ENCODE measurements around the gene STK10.

STK10 gene

GRCh38 chr5:172059661-172060100 is 128.3 kb downstream of the STK10 start:
- no peak overlapping the region for H3K9ac ChIP-seq (ENCODE audit: low read length)
- H3K4me1 ChIP-seq (ENCODE audit: control insufficient read depth, insufficient read depth, low read length): no peaks in the 10 kb centered on the region
- no peaks in the 10 kb centered on the region for H3K9me3 ChIP-seq (ENCODE audit: control insufficient read depth, low read length)
- no peak overlapping the region for H3K4me3 ChIP-seq (ENCODE audit: low read length)
- peaks cover 5% of the 10 kb centered on the region for H3K36me3 ChIP-seq (ENCODE audit: control insufficient read depth, insufficient read depth, low read length)
- no peaks in the 10 kb centered on the region for H3K27me3 ChIP-seq (ENCODE audit: control insufficient read depth, insufficient read depth, low read length)

- Histone ChIP-seq H3K4me3 (ENCODE audit: low read length) (no peak overlapping the region), H3K9ac (ENCODE audit: low read length) (no peak overlapping the region), H3K36me3 (ENCODE audit: control insufficient read depth, insufficient read depth, low read length) (peaks cover 5% of the 10 kb centered on the region), H3K27me3 (ENCODE audit: control insufficient read depth, insufficient read depth, low read length) (no peaks in the 10 kb centered on the region), H3K4me1 (ENCODE audit: control insufficient read depth, insufficient read depth, low read length) (no peaks in the 10 kb centered on the region), H3K9me3 (ENCODE audit: control insufficient read depth, low read length) (no peaks in the 10 kb centered on the region)
Observed at GRCh38 chr5:172058088-172058487, 129.9 kb downstream of the STK10 start.

GRCh38 chr5:172055996-172056395 is 132.0 kb downstream of the STK10 start:
- Histone ChIP-seq H3K36me3 (ENCODE audit: control insufficient read depth, insufficient read depth, low read length) (peaks cover 3% of the 10 kb centered on the region), H3K4me1 (ENCODE audit: control insufficient read depth, insufficient read depth, low read length) (no peaks in the 10 kb centered on the region), H3K27me3 (ENCODE audit: control insufficient read depth, insufficient read depth, low read length) (no peaks in the 10 kb centered on the region), H3K9ac (ENCODE audit: low read length) (no peak overlapping the region), H3K4me3 (ENCODE audit: low read length) (no peak overlapping the region), H3K9me3 (ENCODE audit: control insufficient read depth, low read length) (no peaks in the 10 kb centered on the region)

GRCh38 chr5:172055421-172055820 is 132.6 kb downstream of the STK10 start:
- no peak overlapping the region for H3K9ac ChIP-seq (ENCODE audit: low read length)
- no peaks in the 10 kb centered on the region for H3K27me3 ChIP-seq (ENCODE audit: control insufficient read depth, insufficient read depth, low read length)
- H3K36me3 ChIP-seq (ENCODE audit: control insufficient read depth, insufficient read depth, low read length): no peaks in the 10 kb centered on the region
- H3K4me3 ChIP-seq (ENCODE audit: low read length): no peak overlapping the region
- no peaks in the 10 kb centered on the region for H3K9me3 ChIP-seq (ENCODE audit: control insufficient read depth, low read length)
- no peaks in the 10 kb centered on the region for H3K4me1 ChIP-seq (ENCODE audit: control insufficient read depth, insufficient read depth, low read length)

- Histone ChIP-seq H3K9me3 (ENCODE audit: control insufficient read depth, low read length) (no peaks in the 10 kb centered on the region), H3K9ac (ENCODE audit: low read length) (no peak overlapping the region), H3K36me3 (ENCODE audit: control insufficient read depth, insufficient read depth, low read length) (no peaks in the 10 kb centered on the region), H3K4me3 (ENCODE audit: low read length) (no peak overlapping the region), H3K4me1 (ENCODE audit: control insufficient read depth, insufficient read depth, low read length) (no peaks in the 10 kb centered on the region), H3K27me3 (ENCODE audit: control insufficient read depth, insufficient read depth, low read length) (no peaks in the 10 kb centered on the region)
Observed at GRCh38 chr5:172054611-172055153, 133.3 kb downstream of the STK10 start.

- Histone ChIP-seq H3K4me1 (ENCODE audit: control insufficient read depth, insufficient read depth, low read length) (no peaks in the 10 kb centered on the region), H3K9ac (ENCODE audit: low read length) (no peak overlapping the region), H3K4me3 (ENCODE audit: low read length) (no peak overlapping the region), H3K36me3 (ENCODE audit: control insufficient read depth, insufficient read depth, low read length) (no peaks in the 10 kb centered on the region), H3K27me3 (ENCODE audit: control insufficient read depth, insufficient read depth, low read length) (no peaks in the 10 kb centered on the region), H3K9me3 (ENCODE audit: control insufficient read depth, low read length) (no peaks in the 10 kb centered on the region)
Observed at GRCh38 chr5:172052450-172053236, 135.4 kb downstream of the STK10 start.

- Histone ChIP-seq H3K36me3 (ENCODE audit: control insufficient read depth, insufficient read depth, low read length) (no peaks in the 10 kb centered on the region), H3K4me3 (ENCODE audit: low read length) (no peak overlapping the region), H3K9me3 (ENCODE audit: control insufficient read depth, low read length) (no peaks in the 10 kb centered on the region), H3K9ac (ENCODE audit: low read length) (no peak overlapping the region), H3K4me1 (ENCODE audit: control insufficient read depth, insufficient read depth, low read length) (no peaks in the 10 kb centered on the region), H3K27me3 (ENCODE audit: control insufficient read depth, insufficient read depth, low read length) (no peaks in the 10 kb centered on the region)
Observed at GRCh38 chr5:172051643-172052339, 136.2 kb downstream of the STK10 start.

GRCh38 chr5:172050080-172050479 is 137.9 kb downstream of the STK10 start:
- Histone ChIP-seq H3K4me3 (ENCODE audit: low read length) (no peak overlapping the region), H3K4me1 (ENCODE audit: control insufficient read depth, insufficient read depth, low read length) (no peaks in the 10 kb centered on the region), H3K27me3 (ENCODE audit: control insufficient read depth, insufficient read depth, low read length) (no peaks in the 10 kb centered on the region), H3K9ac (ENCODE audit: low read length) (no peak overlapping the region), H3K9me3 (ENCODE audit: control insufficient read depth, low read length) (no peaks in the 10 kb centered on the region), H3K36me3 (ENCODE audit: control insufficient read depth, insufficient read depth, low read length) (no peaks in the 10 kb centered on the region)

GRCh38 chr5:172049226-172049796 is 138.7 kb downstream of the STK10 start:
- Histone ChIP-seq H3K9ac (ENCODE audit: low read length) (no peak overlapping the region), H3K4me1 (ENCODE audit: control insufficient read depth, insufficient read depth, low read length) (no peaks in the 10 kb centered on the region), H3K4me3 (ENCODE audit: low read length) (no peak overlapping the region), H3K9me3 (ENCODE audit: control insufficient read depth, low read length) (no peaks in the 10 kb centered on the region), H3K36me3 (ENCODE audit: control insufficient read depth, insufficient read depth, low read length) (no peaks in the 10 kb centered on the region), H3K27me3 (ENCODE audit: control insufficient read depth, insufficient read depth, low read length) (no peaks in the 10 kb centered on the region)

- H3K36me3 ChIP-seq (ENCODE audit: control insufficient read depth, insufficient read depth, low read length): no peaks in the 10 kb centered on the region
Observed at GRCh38 chr5:172048539-172049101, 139.4 kb downstream of the STK10 start.

GRCh38 chr5:172048170-172048422 is 139.9 kb downstream of the STK10 start:
- no peak overlapping the region for H3K4me3 ChIP-seq (ENCODE audit: low read length)
- H3K27me3 ChIP-seq (ENCODE audit: control insufficient read depth, insufficient read depth, low read length): no peaks in the 10 kb centered on the region
- H3K9ac ChIP-seq (ENCODE audit: low read length): no peak overlapping the region
- H3K4me1 ChIP-seq (ENCODE audit: control insufficient read depth, insufficient read depth, low read length): no peaks in the 10 kb centered on the region
- H3K9me3 ChIP-seq (ENCODE audit: control insufficient read depth, low read length): no peaks in the 10 kb centered on the region
- H3K36me3 ChIP-seq (ENCODE audit: control insufficient read depth, insufficient read depth, low read length): no peaks in the 10 kb centered on the region

More at GRCh38 chr5:172048539-172049101, 139.4 kb downstream of the STK10 start:
- H3K4me1 ChIP-seq (ENCODE audit: control insufficient read depth, insufficient read depth, low read length): no peaks in the 10 kb centered on the region
- no peak overlapping the region for H3K4me3 ChIP-seq (ENCODE audit: low read length)
- no peak overlapping the region for H3K9ac ChIP-seq (ENCODE audit: low read length)
- H3K9me3 ChIP-seq (ENCODE audit: control insufficient read depth, low read length): no peaks in the 10 kb centered on the region
- no peaks in the 10 kb centered on the region for H3K27me3 ChIP-seq (ENCODE audit: control insufficient read depth, insufficient read depth, low read length)

GRCh38 chr5:172046593-172046992 is 141.4 kb downstream of the STK10 start:
- Histone ChIP-seq H3K4me1 (ENCODE audit: control insufficient read depth, insufficient read depth, low read length) (no peaks in the 10 kb centered on the region), H3K27me3 (ENCODE audit: control insufficient read depth, insufficient read depth, low read length) (no peaks in the 10 kb centered on the region), H3K36me3 (ENCODE audit: control insufficient read depth, insufficient read depth, low read length) (no peaks in the 10 kb centered on the region), H3K4me3 (ENCODE audit: low read length) (no peak overlapping the region), H3K9me3 (ENCODE audit: control insufficient read depth, low read length) (no peaks in the 10 kb centered on the region), H3K9ac (ENCODE audit: low read length) (no peak overlapping the region)
